Measurements from ENCODE around the gene PRR5L. TPM values are rescaled to one million over a fixed set of nuclear protein-coding genes. Genes with fewer than 3 reads are reported as not detected.

The PRR5L gene
- polyA plus RNA-seq, 1 of the 3 experiments (the other 2 are of a cell fraction), result 0.46 TPM

GRCh38 chr11:36270701-36271100 lies 25.4 kb upstream of the PRR5L start:
- no peaks in the 10 kb centered on the region for H3K9me2 ChIP-seq
- no peaks in the 10 kb centered on the region for H3K27me3 ChIP-seq (ENCODE audit: insufficient read depth)
- ChIA-PET POLR2A (interaction anchor here (0.7 kb wide), 1 partner anchor 49 kb away, joined by 3 read pairs; no protein-coding TSS in a partner anchor), CTCF (interaction anchor here (1.0 to 4.0 kb wide), 3 partner anchors 139 to 652 kb away, joined by 3 to 14 read pairs (median 8); no protein-coding TSS in a partner anchor)
- H3F3A ChIP-seq (replicated peaks; ENCODE audit: insufficient read depth), result no peaks in the 10 kb centered on the region
- peaks cover 22 to 32% of the 10 kb centered on the region in 2 experiments for H3K36me3 ChIP-seq (replicated peaks in 1 of 2; ENCODE audit: control insufficient read depth in 1 of 2, insufficient read depth in 2 of 2, low read length in 1 of 2)
- H4K20me1 ChIP-seq (ENCODE audit: insufficient read depth), result no peaks in the 10 kb centered on the region
- no peak overlapping the region for H3K27ac ChIP-seq (ENCODE audit: low read depth in 2 of 2, low read length in 1 of 2)
- no peak overlapping the region for H2AFZ ChIP-seq (ENCODE audit: low read depth)
- no peaks in the 10 kb centered on the region for H3K9me3 ChIP-seq
- H3K4me2 ChIP-seq, result no peak overlapping the region
- no peaks in the 10 kb centered on the region for H3K79me2 ChIP-seq (ENCODE audit: insufficient read depth)
- H3K4me3 ChIP-seq (ENCODE audit: low read depth in 2 of 2, low read length in 1 of 2), result no peak overlapping the region
- H3K4me1 ChIP-seq (ENCODE audit: control insufficient read depth in 1 of 2, insufficient read depth in 2 of 2, low read depth in 1 of 2, low read length in 1 of 2), result no peaks in the 10 kb centered on the region; a peak in 1 of 4 replicates
- TF ChIP-seq, protein P1, sequence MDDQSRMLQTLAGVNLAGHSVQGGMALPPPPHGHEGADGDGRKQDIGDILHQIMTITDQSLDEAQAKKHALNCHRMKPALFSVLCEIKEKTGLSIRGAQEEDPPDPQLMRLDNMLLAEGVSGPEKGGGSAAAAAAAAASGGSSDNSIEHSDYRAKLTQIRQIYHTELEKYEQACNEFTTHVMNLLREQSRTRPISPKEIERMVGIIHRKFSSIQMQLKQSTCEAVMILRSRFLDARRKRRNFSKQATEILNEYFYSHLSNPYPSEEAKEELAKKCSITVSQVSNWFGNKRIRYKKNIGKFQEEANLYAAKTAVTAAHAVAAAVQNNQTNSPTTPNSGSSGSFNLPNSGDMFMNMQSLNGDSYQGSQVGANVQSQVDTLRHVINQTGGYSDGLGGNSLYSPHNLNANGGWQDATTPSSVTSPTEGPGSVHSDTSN (IDR thresholded peaks at IDR 0.05), result no peak
- TF ChIP-seq FOSL2 (IDR thresholded peaks at IDR 0.05; ENCODE audit: borderline replicate concordance, low read depth) (no peak), GABPA (IDR thresholded peaks at IDR 0.05; ENCODE audit: low read depth) (no peak), CHD2 (IDR thresholded peaks at IDR 0.05; ENCODE audit: low read length, partially characterized antibody) (no peak), CTCF (IDR thresholded peaks at IDR 0.05) (no peak), FOXM1 (IDR thresholded peaks at IDR 0.05; ENCODE audit: low read depth) (no peak), USF2 (IDR thresholded peaks at IDR 0.05; ENCODE audit: borderline replicate concordance, low read depth, low read length) (no peak), EP300 (IDR thresholded peaks at IDR 0.05; ENCODE audit: borderline replicate concordance in 1 of 2, low read depth in 1 of 2, low read length in 1 of 2) (no peak), RCOR1 (IDR thresholded peaks at IDR 0.05; ENCODE audit: low read length) (no peak), EZH2phosphoT487 (IDR thresholded peaks at IDR 0.05; ENCODE audit: borderline replicate concordance, low read depth) (no peak), MAX (IDR thresholded peaks at IDR 0.05; ENCODE audit: low read depth) (no peak), FOXJ3 (CRISPR knock-in tag; IDR thresholded peaks at IDR 0.05) (no peak)
- 90% methylated on average over 9 of the region's 9 CpGs for WGBS (ENCODE audit: low lambda C conversion rate)
- no peak for DNase-seq
- no peak overlapping the region for H3K9ac ChIP-seq

Measured in SK-N-SH (cell line).